Loucy (cell line): ENCODE measurements around the gene TBC1D26.
"Not testable (repeated sequence)": the region's sequence is repeated elsewhere in the genome, so short reads cannot be mapped to it uniquely, and the experiment has no call there.

ENCODE experiments used
- CTCF ChIP-seq: fragments of 200-600 bp; sonication (generic); conservative IDR thresholded peaks from 2 replicates; pipeline ENCODE4 v1.5.1; 2014; ENCODE audit warnings: mild to moderate bottlenecking, antibody characterized with exemption, low read length
- EZH2phosphoT487 ChIP-seq: fragments of 200-600 bp; IDR thresholded peaks from 2 replicates; pipeline ENCODE4 v1.6.1; 2018; ENCODE audit warnings: antibody characterized with exemption, mild to moderate bottlenecking, moderate library complexity, borderline replicate concordance

GRCh38 chr17:15736578-15736977, 4.5 kb downstream of the TBC1D26 start:
- TF ChIP-seq CTCF, EZH2phosphoT487: not testable (repeated sequence)
